Fibroblast of mammary gland (primary cell): ENCODE measurements around the gene FALEC.

ENCODE experiments used
- DNase-seq: peaks from one replicate; pipeline ENCODE4 v3.0.0-alpha.2; 2010; ENCODE audit warnings: low read depth
- H3K4me3 ChIP-seq: 2 replicates; pipeline ENCODE4 v1.5.1; 2011; ENCODE audit warnings: low read depth, mild to moderate bottlenecking, low read length, moderate library complexity; ENCODE audit not compliant: control insufficient read depth
- TF ChIP-seq, protein P1 (sequence below): conservative IDR thresholded peaks from 2 replicates; pipeline ENCODE4 v1.5.1; 2011; ENCODE audit warnings: low read depth, low read length, inconsistent platforms; ENCODE audit not compliant: control insufficient read depth, insufficient read depth

The FALEC gene

DNA sequence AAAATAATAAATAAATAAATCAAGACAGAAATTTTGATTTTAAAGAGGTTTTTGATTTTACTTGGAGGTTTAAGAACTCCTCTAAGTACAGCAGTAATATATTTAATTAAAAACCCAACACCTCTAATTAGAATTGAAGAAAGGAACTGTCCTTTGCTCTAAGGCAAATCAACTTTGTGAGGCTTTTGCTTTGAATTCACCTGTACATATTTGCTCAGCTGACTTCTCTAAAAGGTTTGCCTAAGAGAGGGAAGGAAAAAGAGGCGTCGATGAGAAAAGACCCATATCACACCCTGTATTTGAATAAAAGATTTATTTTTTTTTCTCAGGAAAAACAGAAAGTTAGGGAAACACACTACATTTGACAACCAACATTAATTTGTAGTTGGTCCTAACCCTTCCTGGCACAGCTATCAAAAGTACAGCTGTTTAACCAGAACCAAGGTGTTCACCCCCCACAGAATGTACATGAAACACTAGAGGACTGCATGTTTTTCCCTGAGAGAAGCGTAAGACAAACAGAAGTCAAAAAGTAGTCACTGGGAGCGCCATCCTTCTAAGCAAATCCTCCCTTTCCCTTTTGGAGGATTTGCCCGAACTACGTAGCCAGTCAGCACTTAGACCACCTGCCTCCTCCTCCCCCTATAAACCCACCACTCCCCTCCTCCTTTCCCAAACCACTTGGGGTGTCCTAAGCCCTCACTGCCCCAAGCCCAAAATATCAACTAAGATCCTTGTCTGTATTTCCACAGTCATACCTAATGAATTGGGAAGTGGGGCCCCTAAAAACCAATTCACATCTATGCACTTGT is 58.9 kb downstream of the FALEC start:
- DNase-seq: peak; percentile 31
- peak overlapping the region; percentile 86 for H3K4me3 ChIP-seq
- TF ChIP-seq, protein P1, sequence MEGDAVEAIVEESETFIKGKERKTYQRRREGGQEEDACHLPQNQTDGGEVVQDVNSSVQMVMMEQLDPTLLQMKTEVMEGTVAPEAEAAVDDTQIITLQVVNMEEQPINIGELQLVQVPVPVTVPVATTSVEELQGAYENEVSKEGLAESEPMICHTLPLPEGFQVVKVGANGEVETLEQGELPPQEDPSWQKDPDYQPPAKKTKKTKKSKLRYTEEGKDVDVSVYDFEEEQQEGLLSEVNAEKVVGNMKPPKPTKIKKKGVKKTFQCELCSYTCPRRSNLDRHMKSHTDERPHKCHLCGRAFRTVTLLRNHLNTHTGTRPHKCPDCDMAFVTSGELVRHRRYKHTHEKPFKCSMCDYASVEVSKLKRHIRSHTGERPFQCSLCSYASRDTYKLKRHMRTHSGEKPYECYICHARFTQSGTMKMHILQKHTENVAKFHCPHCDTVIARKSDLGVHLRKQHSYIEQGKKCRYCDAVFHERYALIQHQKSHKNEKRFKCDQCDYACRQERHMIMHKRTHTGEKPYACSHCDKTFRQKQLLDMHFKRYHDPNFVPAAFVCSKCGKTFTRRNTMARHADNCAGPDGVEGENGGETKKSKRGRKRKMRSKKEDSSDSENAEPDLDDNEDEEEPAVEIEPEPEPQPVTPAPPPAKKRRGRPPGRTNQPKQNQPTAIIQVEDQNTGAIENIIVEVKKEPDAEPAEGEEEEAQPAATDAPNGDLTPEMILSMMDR: no peak

DNA sequence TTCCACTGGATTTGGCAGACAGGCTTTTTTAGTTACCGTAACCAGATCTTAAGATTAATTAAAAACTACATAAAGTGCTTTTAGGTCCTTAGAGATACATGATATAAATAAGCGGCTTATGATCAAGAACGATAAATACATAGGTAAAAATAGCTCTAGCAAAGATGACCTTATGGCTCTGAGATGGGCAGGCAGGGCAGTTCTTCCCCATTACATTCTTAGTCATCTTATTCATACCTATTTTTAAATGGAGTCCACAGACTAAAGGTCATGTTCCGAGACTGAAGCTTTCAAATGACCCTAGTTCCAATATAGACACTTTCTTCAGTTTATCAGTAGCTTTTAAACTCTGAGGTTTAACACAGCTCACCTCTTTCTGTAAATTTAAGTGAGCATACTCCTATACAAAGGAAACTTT is 59.5 kb downstream of the FALEC start:
- H3K4me3 ChIP-seq: peak overlapping the region; percentile 86
- TF ChIP-seq, protein P1: no peak
- DNase-seq: no peak

DNA sequence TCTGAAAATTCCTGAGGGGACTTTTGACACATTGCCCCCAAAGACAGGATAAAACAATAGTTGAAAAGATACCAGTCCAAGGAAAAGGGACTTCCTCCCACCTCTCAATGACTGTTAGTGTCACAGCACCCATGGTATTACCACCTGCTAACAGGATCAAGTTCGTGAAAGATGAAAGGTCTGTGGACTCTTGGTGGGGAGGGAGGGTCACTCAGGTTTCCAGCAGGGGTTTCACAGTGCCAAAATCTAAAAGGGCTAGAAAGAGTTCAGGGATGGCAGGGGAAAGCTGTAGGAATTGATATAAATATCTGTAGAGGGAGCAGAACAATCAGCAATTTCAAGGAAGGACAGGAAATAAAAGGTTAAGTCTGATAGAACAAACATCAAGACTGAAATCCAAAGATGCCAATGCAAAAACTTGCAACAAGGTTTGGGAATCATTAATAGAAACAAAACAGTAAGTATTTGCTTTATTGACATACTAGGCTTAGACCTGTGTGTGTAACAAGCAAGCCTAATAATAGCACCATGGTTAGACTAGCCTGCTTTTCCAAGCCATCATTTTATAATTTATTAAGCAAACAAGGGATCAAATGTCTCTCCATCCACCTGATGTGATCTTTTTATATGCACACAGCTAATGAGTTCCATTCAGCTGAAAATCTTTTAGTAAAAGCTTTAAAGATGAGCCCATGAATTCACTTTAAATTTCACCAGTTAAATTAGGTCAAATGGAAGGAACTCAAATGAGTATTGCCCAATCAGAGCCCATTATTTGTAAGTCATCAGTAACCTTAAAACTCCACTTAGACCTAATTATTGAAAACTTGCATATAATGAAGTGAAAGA is 60.2 kb downstream of the FALEC start:
- H3K4me3 ChIP-seq: peak overlapping the region; percentile 86
- peak; percentile 43 for DNase-seq
- TF ChIP-seq, protein P1: no peak

DNA sequence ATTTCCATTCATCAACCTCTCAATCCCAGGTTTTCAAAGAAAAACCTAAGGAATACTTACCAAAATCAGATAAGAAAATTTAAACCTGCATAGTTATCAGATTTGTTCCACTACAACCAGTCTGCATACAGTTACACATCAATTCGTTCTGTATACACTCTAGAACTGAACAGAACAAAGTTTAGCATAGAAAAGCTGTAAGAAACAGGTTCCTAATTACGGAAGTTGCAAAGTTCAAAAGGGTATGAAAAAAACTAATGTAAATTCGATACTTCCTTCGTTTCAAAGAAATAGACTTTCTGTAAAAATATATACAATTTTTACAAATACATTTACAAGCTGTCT is 60.8 kb downstream of the FALEC start:
- TF ChIP-seq, protein P1: no peak
- DNase-seq: no peak
- H3K4me3 ChIP-seq: peak overlapping the region; percentile 86

DNA sequence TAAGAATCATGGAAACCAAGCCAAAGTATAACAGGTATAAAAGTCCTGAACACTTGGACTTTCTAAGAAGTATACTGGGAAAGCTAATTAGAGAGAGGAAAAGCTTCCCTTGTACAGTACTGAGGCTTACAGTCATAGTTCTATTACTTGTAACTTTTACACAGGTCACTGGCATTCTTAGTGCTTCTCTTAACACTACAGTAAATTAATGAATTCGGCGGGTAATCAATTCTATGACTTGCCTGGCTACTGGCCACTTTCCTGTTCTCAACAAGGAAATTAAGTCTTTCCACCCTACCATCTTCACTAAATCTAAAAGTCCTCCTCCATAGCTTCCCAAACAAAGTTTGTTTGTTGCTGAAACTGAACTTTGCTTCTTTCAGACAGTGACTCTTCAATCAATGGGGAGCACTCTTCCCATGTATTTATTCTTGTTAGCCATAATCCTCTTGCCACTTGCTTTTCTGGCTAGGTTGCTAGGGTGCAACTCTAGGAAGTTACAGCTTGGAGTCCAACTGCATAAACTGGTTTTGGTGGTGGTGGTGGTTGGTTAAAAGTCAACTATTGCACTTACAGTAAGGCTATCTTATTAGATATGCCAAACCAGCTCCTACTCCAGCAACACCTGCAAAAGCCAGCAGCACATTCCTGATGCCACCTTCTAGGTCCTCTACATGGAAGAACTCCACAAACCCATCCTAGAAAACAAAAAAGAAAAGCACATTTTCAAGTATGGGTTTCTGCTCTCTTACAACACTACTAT is 61.4 kb downstream of the FALEC start:
- no peak for DNase-seq
- TF ChIP-seq, protein P1: no peak
- H3K4me3 ChIP-seq: peak overlapping the region; percentile 86

DNA sequence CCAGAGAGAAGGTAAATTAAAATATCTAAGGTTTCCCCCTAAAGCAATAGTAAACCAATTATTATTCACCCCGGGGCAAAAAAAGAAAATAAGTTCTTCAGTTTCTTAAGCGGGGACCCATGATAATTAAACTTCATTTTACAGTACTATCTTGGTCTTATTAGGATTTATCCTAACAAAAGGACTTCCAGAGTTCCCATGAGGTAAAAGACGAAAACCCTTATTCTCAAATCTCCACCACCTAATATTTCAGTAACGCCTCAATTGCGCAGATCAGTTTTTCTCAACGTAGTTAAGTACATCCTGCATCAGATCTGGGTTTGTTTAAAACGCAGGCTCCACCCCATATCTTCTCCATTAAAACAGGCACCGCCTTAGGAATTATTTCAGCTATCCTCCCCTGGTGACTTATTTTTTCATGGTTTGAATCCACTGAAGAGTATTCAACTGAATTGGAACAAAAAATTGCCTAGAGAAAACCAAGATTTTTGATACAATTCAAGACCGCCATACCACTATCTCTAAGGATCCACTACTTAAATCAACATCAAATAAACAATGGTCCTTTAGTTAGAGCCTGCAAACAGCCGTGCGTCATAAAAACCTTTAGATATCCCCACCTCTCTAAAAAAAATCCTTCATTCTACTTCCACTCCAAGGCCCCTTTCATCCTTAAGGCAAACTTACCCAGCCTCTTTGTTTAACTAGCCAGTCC is 62.2 kb downstream of the FALEC start:
- TF ChIP-seq, protein P1: no peak
- H3K4me3 ChIP-seq: peak overlapping the region; percentile 86
- peak; percentile 41 for DNase-seq
